Measurements from ENCODE around the gene DIP2C. TPM values are rescaled to one million over a fixed set of nuclear protein-coding genes. Genes with fewer than 3 reads are reported as not detected.

The DIP2C gene
- polyA plus RNA-seq, 3 donors, result 19.1 to 24.8 (median 23.2) TPM

DNA sequence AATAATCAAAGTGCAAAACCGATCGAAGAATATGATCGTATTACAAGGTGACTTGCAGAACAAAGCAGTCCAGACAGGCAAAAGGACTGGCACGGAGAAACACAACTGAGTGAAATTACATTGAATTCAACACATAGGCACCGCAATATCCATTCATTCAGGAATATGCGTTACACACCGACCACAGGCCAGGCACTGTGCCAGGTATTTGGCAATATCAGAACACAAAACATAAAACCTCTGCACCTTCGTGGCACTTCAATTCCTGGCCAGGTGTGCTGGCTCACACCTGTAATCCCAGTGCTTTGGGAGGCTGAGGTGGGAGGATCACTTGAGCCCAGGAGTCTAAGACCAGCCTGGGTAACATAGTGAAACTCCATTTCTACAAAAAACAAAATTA, 187.9 kb downstream of the DIP2C start:
- no peak for DNase-seq

DNA sequence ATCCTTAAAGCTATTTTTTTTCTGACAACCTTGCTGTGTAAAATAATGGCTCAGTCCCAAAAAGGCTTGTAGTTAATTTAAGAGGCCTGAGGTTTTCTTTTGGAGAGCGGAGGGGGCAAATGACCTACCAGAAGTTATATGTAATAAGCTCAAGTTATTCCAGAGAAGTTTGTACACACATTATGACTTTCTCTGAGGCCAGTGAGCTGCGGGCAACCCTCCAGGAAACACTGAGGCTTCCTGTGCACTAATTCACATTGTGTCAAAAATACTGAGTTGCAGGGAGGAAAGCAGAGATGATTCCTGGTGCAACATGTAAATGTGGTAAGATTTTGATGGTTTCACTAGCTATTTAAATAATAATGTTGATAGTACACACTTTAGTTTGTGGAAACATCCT, 188.6 kb downstream of the DIP2C start:
- no peak for DNase-seq

DNA sequence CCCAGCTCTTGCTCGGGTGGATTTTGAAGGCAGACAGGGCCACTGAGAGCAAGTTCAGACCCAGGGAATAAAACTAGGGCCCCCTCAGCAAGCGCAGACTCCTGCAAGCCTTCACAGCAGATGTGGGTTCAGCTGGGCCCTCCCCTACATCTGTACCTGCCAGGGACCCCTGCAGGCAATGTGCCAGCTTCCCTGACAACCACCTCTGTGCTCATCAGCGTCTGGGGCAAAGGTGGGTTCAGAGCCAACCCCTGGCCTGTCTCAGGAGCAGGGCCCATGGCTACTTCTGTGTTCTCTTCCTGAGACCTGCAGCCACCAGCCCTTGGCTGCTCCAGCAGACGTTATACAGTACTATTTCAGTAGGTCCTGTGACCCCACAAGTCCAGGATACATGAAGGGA, 189.5 kb downstream of the DIP2C start:
- no peak for DNase-seq

- no peak for DNase-seq
These were observed 190.6 kb downstream of the DIP2C start for GRCh38 chr10:498760-499435.

DNA sequence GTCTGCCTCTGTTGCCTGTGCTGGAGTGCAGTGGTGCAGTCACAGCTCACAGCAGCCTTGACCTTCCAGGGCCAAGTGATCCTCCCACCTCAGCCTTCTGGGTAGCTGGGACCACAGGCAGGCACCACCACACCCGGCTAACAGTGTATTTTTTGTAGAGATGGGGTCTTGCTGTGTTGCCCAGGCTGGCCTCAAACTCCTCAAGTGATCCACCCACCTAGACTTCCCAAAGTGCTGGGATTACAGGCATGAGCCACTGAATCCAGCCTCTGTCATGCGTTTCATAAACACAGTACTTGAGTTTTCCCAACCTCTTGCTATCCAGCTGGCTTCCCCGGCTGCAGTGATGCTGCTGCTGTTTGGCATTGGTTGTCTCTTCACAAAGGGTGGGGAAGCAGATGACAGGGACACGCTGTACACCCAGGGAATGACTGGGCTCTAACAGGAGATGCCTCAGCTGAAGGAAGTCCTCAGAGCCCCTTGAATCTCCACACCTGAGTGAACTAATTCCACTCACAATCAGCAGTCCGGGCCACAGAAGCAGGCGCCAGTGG, 191.5 kb downstream of the DIP2C start:
- DNase-seq, result no peak

GRCh38 chr10:497289-497688, 192.2 kb downstream of the DIP2C start:
- DNase-seq, result no peak

DNA sequence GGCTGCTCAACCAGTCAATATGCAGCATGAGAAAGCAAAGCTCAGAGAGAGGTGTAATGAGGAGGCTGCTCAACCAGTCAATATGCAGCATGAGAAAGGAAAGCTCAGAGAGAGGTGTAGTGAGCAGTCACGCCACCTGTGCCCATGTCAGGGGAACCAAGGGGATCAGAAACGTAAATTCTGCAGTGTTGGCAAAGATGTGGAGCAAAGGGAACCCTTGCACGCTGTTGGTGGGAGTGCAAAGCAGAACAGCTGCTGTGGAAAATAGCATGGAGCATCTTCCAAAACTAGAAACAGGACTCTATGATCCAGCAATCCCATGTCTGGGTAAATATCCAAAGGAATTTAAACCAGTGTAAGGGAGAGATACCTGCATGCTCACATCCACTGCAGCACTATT, 194.9 kb downstream of the DIP2C start:
- no peak for DNase-seq

DNA sequence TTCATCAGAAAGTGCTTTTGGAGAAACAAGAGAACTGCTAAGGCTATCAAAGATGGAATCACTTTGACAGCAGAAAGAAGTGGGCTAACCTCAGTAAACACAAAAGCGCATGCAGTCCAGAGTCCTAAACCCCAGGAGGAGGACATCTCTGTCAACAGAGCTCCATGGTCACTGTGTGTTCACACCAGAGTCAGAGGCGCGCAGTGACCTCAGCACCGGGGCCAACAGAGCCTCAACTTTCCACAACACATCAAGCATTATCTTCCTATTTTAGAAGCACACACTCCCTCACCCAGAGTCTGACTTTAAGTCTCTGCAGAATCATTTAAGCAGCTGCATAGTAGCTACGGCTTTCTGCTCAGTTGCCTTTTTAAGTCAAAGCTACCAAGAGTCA, 195.3 kb downstream of the DIP2C start:
- no peak for DNase-seq

- no peak for DNase-seq
These were observed 195.9 kb downstream of the DIP2C start for GRCh38 chr10:493391-494148.

- DNase-seq, result no peak
These were observed 196.6 kb downstream of the DIP2C start for GRCh38 chr10:492836-493235.

- no peak for DNase-seq
These were observed 197.6 kb downstream of the DIP2C start for GRCh38 chr10:491667-492424.

- no peak for DNase-seq
These were observed 198.4 kb downstream of the DIP2C start for GRCh38 chr10:490891-491571.

DNA sequence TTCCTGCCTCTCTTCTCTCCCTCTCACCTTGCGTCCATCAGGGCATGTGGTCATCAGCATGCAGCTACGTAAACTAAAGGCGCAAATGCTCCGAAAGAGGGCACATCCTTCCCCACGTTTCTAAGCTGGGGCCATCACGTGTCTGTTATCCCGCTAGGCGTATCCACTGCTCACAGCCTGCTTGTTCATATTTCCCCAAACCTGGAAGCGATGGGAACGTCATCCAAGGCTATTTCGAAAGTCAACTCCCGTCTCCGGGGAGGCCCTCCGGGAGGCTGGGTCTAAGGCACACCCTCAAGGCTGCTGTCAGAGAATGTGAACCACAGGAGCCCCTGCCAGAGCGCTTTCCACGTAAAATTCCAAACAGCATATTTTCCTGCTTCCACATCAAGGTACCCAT, 199.2 kb downstream of the DIP2C start:
- DNase-seq, result no peak

GRCh38 chr10:489330-489729, 200.1 kb downstream of the DIP2C start:
- no peak for DNase-seq

- DNase-seq, result no peak
These were observed 200.6 kb downstream of the DIP2C start for GRCh38 chr10:488933-489215.

DNA sequence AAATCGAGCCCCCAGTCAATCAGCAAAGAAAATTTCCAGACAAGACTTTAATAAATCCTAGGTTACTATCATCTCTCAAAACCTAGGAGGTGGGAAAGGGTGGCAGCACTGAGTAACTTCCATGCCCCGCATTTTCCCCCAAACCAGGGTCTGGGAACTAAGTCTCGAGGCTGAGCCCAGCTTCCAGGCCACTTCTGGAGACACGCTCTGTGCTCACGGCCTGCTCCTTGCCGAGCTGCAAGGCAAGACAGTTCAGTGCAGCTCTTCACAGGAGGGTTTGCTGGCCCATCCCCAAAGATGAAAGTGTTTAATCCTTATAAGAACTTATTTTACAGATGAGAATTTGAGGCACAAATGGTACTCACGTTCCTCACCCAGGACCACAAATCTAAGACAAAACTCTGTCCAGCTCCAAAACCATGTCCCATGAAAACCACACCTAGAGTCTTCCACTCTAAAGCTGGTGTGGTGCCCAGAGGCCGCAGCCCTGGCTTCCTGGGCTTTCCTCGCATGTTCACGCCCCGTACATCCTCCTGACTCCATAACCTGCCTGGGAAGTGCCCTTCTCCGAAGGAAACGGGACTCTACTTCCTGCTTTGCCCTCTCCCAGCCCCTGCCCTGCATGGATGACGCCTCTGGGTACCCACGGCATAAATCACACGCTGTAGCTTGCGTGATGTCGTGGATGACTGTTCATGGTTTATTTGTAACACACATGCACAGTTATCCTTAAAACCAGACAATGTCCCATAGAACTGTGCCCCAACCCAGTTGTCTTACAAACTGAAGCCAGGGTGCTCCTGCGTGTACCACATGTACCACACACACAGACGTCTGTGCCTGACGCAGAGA, 201.2 kb downstream of the DIP2C start:
- no peak for DNase-seq

- DNase-seq, result no peak
These were observed 202.7 kb downstream of the DIP2C start for GRCh38 chr10:486666-487322.

GRCh38 chr10:486206-486605, 203.3 kb downstream of the DIP2C start:
- no peak for DNase-seq

- no peak for DNase-seq
These were observed 203.7 kb downstream of the DIP2C start for GRCh38 chr10:485776-486175.

DNA sequence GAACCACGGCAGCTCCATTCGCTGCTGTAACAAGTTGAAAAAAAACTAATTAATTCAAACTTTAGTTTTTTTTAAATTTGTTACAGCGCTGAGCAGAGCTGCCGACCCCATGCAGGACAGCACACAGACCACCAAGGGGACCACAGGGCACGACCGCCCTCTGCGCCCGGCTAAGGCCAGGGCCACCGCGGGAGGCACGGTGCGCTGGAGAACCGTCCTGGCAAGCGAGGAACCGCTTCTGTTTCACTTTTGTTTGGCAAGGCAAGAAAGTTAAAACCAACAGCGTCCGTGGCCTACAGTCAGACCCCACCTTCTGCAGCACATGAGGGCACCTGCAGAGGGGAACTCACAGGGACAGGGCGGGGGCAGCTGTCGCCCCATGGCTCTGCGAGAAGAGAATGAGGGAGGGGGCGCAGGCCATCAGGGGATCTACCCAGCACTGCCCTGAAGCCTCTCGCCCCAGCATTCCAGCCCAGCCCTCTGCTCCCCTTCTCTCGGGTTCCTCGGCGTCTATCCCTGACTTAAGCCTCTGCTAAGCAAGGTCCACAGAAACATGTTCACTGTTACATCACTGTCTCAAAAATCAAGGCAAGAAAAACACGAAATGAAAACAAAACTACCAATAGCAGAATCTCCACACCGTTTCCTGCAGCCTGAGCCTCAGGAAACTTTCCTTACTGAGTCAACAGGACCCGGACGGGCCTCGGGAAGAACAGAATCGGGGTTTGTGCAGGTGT, 204.4 kb downstream of the DIP2C start:
- no peak for DNase-seq
